Measurements from ENCODE around the gene TK1. TPM values are rescaled to one million over a fixed set of nuclear protein-coding genes. Genes with fewer than 3 reads are reported as not detected.
A peak's percentile ranks its signal among the peaks of the same experiment; 100 is the strongest.

TK1 gene
- total RNA-seq, 4 donors from 2014 or later, result 11.3 to 57.7 (median 34.3) TPM

DNA sequence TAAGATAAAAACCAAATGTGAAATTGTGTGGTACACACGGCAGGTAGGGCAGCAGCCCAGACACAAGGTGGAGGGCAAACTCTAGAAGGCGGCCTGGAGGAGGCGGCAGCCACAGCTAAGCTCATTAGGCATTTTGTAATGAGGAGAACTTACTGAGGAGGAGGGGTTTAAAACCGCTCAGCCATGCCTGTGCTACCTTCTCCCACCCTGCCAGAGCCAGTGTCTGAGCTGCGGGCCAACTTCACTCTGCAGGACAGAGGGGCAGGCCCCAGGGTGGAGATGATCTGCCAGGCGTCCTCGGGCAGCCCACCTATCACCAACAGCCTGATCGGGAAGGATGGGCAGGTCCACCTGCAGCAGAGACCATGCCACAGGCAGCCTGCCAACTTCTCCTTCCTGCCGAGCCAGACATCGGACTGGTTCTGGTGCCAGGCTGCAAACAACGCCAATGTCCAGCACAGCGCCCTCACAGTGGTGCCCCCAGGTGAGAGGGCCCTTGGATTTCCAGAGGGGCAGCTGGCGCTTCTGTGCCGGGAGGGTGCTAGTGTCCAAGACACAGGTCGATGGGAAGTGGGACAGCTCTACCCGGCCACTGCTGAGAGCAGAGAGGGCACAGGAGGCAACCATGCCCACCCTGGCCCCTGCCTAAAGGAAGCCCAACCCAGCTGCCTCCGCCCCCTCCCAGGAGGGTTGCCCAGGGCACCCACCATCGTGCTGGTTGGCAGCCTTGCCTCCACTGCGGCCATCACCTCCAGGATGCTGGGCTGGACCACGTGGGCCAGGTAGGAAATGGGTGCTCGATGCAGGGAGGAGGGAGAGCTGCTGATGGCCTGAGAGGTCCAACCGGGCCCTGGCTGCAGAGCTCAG, 22.7 kb downstream of the TK1 start:
- no peak for TF ChIP-seq POLR2A (IDR thresholded peaks at IDR 0.05)
- TF ChIP-seq, protein P1, sequence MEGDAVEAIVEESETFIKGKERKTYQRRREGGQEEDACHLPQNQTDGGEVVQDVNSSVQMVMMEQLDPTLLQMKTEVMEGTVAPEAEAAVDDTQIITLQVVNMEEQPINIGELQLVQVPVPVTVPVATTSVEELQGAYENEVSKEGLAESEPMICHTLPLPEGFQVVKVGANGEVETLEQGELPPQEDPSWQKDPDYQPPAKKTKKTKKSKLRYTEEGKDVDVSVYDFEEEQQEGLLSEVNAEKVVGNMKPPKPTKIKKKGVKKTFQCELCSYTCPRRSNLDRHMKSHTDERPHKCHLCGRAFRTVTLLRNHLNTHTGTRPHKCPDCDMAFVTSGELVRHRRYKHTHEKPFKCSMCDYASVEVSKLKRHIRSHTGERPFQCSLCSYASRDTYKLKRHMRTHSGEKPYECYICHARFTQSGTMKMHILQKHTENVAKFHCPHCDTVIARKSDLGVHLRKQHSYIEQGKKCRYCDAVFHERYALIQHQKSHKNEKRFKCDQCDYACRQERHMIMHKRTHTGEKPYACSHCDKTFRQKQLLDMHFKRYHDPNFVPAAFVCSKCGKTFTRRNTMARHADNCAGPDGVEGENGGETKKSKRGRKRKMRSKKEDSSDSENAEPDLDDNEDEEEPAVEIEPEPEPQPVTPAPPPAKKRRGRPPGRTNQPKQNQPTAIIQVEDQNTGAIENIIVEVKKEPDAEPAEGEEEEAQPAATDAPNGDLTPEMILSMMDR (IDR thresholded peaks at IDR 0.05), result no peak

DNA sequence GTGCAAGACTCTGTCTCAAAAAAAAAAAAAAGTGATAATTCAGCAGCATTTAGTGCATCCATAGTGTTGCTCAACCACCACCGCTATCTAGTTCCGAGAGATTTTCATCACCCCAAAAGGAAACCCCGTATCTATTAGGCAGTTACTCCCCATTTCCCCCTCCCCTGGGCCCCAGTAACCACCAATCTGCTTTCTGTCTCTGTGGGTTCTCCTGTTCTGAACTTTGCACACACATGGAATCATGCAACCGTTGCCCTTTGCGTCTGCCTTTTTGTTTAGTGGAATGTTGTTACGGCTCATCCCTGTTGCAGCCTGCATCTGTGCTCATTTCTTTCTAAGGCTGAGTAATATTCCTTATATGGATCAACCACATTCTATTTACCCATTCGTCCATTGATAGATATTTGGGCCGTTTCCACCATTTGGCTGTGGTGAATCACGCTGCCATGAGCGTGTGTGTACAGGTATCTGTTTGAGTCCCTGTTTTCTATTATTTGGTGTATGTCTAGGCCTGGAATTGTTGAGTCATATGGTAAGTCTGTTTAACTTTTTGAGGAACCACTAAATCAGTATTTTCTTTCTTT, 27.2 kb downstream of the TK1 start:
- Histone ChIP-seq H3K27me3 (no peaks in the 10 kb centered on the region), H3K9me3 (no peaks in the 10 kb centered on the region), H3K36me3 (no peaks in the 10 kb centered on the region), H3K4me1 (peaks cover 14 to 53% (median 19%) of the 10 kb centered on the region in 3 donors), H3K27ac (peak overlapping the region; percentile 63 to 82 (median 78)), H3K4me3 (no peak overlapping the region)
- WGBS, 2 donors, result 27 to 37% methylated on average over 10 of the region's 10 CpGs
- no peak for TF ChIP-seq POLR2A (IDR thresholded peaks at IDR 0.05)
- TF ChIP-seq, protein P1 (IDR thresholded peaks at IDR 0.05), result no peak
- intact Hi-C loops (cut with DNase I), result no loop called here
- DNase-seq, result no peak

More for the DNA sequence above, 22.7 kb downstream of the TK1 start:
- DNase-seq, result no peak
- Histone ChIP-seq H3K27ac (no peak overlapping the region), H3K4me3 (no peak overlapping the region), H3K4me1 (peaks cover 13 to 48% (median 21%) of the 10 kb centered on the region in 3 donors), H3K9me3 (no peaks in the 10 kb centered on the region), H3K27me3 (no peaks in the 10 kb centered on the region), H3K36me3 (no peaks in the 10 kb centered on the region)
- 70 to 80% methylated on average over 7 to 10 of the region's 22 CpGs for WGBS, 2 donors
- intact Hi-C loops (cut with DNase I), result no loop called here

DNA sequence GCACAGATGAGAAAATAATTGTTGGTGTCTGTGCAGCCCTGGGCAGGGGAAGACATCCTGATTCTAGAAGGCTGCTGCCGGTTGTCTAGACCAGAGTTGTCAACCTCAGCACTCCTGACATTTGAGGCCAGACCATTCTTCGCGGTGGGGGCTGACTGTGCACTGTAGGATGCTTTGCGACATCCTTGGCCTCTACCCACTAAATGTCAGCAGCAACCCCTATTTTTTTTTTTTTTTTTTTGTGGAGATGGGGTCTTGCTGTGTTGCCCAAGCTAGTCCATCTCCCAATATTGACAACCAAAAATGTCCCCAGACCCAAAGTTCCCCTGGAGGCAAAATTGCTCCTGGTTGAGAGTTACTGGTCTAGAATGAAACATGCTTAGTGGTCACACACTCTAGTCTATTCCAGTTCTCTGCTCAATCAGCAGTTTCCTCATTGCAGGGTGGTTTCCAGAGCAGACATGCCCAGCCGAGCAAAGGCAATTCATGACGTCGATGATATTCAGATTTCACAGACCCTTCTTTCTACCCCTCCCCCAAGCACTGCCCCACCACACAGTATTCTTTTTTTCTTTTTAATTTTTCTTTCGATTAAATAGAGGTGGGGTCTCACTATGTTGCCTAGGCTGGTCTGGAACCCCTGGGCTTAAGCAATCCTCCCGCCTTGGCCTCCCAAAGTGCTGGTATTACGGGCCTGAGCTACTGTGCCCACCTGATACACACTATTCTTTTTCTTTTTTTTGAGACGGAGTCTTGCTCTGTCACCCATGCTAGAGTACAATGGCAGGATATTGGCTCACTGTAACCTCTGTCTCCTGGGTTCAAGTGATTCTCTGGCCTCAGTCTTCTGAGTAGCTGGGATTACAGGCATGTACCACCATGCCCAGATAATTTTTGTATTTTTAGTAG, 31.7 kb downstream of the TK1 start:
- DNase-seq, result no peak
- intact Hi-C loops (cut with DNase I), result no loop called here
- TF ChIP-seq POLR2A (IDR thresholded peaks at IDR 0.05), result no peak
- TF ChIP-seq, protein P1 (IDR thresholded peaks at IDR 0.05), result no peak
- Histone ChIP-seq H3K36me3 (no peaks in the 10 kb centered on the region), H3K27ac (peak overlapping the region in 2 of 4 donors; percentile 29 to 30), H3K4me1 (peaks cover 7 to 55% (median 11%) of the 10 kb centered on the region in 3 donors), H3K27me3 (no peaks in the 10 kb centered on the region), H3K4me3 (no peak overlapping the region), H3K9me3 (no peaks in the 10 kb centered on the region)
- 66 to 70% methylated on average over 11 of the region's 11 CpGs for WGBS, 2 donors

DNA sequence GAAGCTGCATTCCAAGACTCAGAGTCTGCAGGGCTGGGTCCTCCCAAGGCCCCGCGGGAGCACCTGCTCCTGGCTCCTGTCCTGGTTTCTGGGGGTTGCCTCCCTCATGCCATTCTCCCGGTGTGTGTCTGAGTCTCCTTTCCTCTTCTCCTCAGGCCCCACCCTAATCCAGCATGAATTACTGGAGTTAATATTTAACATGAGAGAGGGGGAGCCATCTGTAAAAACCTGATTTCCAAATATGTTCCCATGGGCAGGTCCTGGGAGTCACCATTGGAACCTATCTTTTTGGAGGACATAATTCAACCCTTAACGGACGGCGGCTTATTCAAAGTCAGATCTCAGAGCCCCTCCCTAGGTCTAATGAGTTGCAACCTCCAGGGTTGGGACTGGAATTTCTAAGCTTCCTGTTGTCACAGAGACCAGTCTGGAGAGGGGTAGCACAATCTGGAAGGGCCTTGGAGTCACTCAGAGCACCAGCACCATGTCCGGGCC, 35.3 kb downstream of the TK1 start:
- no peaks in the 10 kb centered on the region for H3K27me3 ChIP-seq
- no peak for TF ChIP-seq POLR2A (IDR thresholded peaks at IDR 0.05)
- TF ChIP-seq, protein P1 (IDR thresholded peaks at IDR 0.05), result no peak
- intact Hi-C loops (cut with DNase I), result no loop called here
- H3K9me3 ChIP-seq, result no peaks in the 10 kb centered on the region
- no peak for DNase-seq
- no peak overlapping the region for H3K4me3 ChIP-seq
- peak overlapping the region in 2 of 4 donors; percentile 71 to 74 for H3K27ac ChIP-seq
- 44 to 54% methylated on average over 4 to 6 of the region's 7 CpGs for WGBS, 2 donors
- no peaks in the 10 kb centered on the region for H3K36me3 ChIP-seq
- H3K4me1 ChIP-seq, result peaks cover 4 to 58% (median 10%) of the 10 kb centered on the region in 3 donors

All from esophagus squamous epithelium (tissue), 5 donors.